ENCODE data around the gene MRGPRF. TPM values are rescaled to one million over a fixed set of nuclear protein-coding genes. Genes with fewer than 3 reads are reported as not detected.

MRGPRF gene
- total RNA-seq, 4 donors from 2014 or later: 34.2 to 67.9 (median 46.3) TPM

- no peak for DNase-seq (ENCODE audit: low spot score in 2 of 2)
- H3K4me3 ChIP-seq: no peak overlapping the region
- H3K27me3 ChIP-seq: no peaks in the 10 kb centered on the region
- H3K36me3 ChIP-seq: no peaks in the 10 kb centered on the region
- peaks cover 0 to 21% (median 6%) of the 10 kb centered on the region in 4 donors for H3K4me1 ChIP-seq
- no peak for TF ChIP-seq CTCF (IDR thresholded peaks at IDR 0.05)
- TF ChIP-seq POLR2A (IDR thresholded peaks at IDR 0.05): no peak
- TF ChIP-seq EP300 (IDR thresholded peaks at IDR 0.05): no peak
- 84 to 89% methylated on average over 10 of the region's 10 CpGs for WGBS, 2 donors
- H3K27ac ChIP-seq: peak overlapping the region in 1 of 4 donors; percentile 15
- H3K9me3 ChIP-seq: no peaks in the 10 kb centered on the region
Measured at GRCh38 chr11:69017951-69018350, 4.9 kb upstream of the MRGPRF start.

GRCh38 chr11:69014898-69015549, 2.0 kb upstream of the MRGPRF start:
- no peaks in the 10 kb centered on the region for H3K36me3 ChIP-seq
- H3K4me3 ChIP-seq: no peak overlapping the region
- no peaks in the 10 kb centered on the region for H3K9me3 ChIP-seq
- no peaks in the 10 kb centered on the region for H3K27me3 ChIP-seq
- DNase-seq (ENCODE audit: low spot score in 2 of 2): no peak
- TF ChIP-seq CTCF (IDR thresholded peaks at IDR 0.05) (no peak), EP300 (IDR thresholded peaks at IDR 0.05) (no peak), POLR2A (IDR thresholded peaks at IDR 0.05) (no peak)
- WGBS, 2 donors: 79 to 83% methylated on average over 9 of the region's 9 CpGs
- peak overlapping the region; percentile 41 to 95 (median 84) for H3K27ac ChIP-seq
- peaks cover 0 to 48% (median 24%) of the 10 kb centered on the region in 4 donors for H3K4me1 ChIP-seq

- peaks cover 0 to 56% (median 31%) of the 10 kb centered on the region in 4 donors for H3K4me1 ChIP-seq
Measured at GRCh38 chr11:69014084-69014851, 1.2 kb upstream of the MRGPRF start.

GRCh38 chr11:69012092-69013008, 696 bp downstream of the MRGPRF start:
- H3K9me3 ChIP-seq: no peaks in the 10 kb centered on the region
- H3K36me3 ChIP-seq: no peaks in the 10 kb centered on the region
- H3K27me3 ChIP-seq: no peaks in the 10 kb centered on the region
- H3K27ac ChIP-seq: peak overlapping the region; percentile 60 to 95 (median 84)
- H3K4me3 ChIP-seq: peak overlapping the region; percentile 33 to 60 (median 40)
- 45 to 49% methylated on average over 16 to 20 of the region's 21 CpGs for WGBS, 2 donors
- no peak for TF ChIP-seq CTCF (IDR thresholded peaks at IDR 0.05)
- TF ChIP-seq POLR2A (IDR thresholded peaks at IDR 0.05): no peak
- TF ChIP-seq EP300 (IDR thresholded peaks at IDR 0.05): no peak
- H3K4me1 ChIP-seq: peaks cover 0 to 75% (median 47%) of the 10 kb centered on the region in 4 donors
- no peak for DNase-seq (ENCODE audit: low spot score in 2 of 2)

More at GRCh38 chr11:69014084-69014851, 1.2 kb upstream of the MRGPRF start:
- Histone ChIP-seq H3K36me3 (no peaks in the 10 kb centered on the region), H3K4me3 (peak overlapping the region in 2 of 4 donors; percentile 4 to 60), H3K27me3 (no peaks in the 10 kb centered on the region), H3K27ac (peak overlapping the region; percentile 60 to 95 (median 84)), H3K9me3 (no peaks in the 10 kb centered on the region)
- 36 to 39% methylated on average over 23 to 28 of the region's 28 CpGs for WGBS, 2 donors
- TF ChIP-seq POLR2A (IDR thresholded peaks at IDR 0.05) (no peak), EP300 (IDR thresholded peaks at IDR 0.05) (peak in 1 of 2 donors; percentile 56)
- peak in 1 of 2 donors; percentile 57 for DNase-seq (ENCODE audit: low spot score in 2 of 2)

- Histone ChIP-seq H3K27me3 (no peaks in the 10 kb centered on the region), H3K4me1 (peaks cover 0 to 82% (median 51%) of the 10 kb centered on the region in 4 donors), H3K36me3 (no peaks in the 10 kb centered on the region), H3K9me3 (no peaks in the 10 kb centered on the region), H3K4me3 (peak overlapping the region; percentile 33 to 60 (median 40)), H3K27ac (peak overlapping the region; percentile 60 to 95 (median 84))
- TF ChIP-seq POLR2A (IDR thresholded peaks at IDR 0.05) (no peak), CTCF (IDR thresholded peaks at IDR 0.05) (no peak), EP300 (IDR thresholded peaks at IDR 0.05) (no peak)
- no peak for DNase-seq (ENCODE audit: low spot score in 2 of 2)
- WGBS, 2 donors: 63 to 66% methylated on average over 7 to 9 of the region's 9 CpGs
Measured at GRCh38 chr11:69011624-69012091, 1.4 kb downstream of the MRGPRF start.
